GM23338 (cell line): ENCODE measurements around the gene CYSRT1. TPM values are rescaled to one million over a fixed set of nuclear protein-coding genes. Genes with fewer than 3 reads are reported as not detected.

Experiments used
- ATAC-seq: fragments of 200-7000 bp; cut with Tn5 transposase; 3 replicates; pipeline ENCODE4 v1.9.1; 2020
- DNase-seq: peaks from one replicate; pipeline ENCODE4 v3.0.0-alpha.2; 2015; ENCODE audit warnings: low spot score
- H2AFZ ChIP-seq: fragments of 200-600 bp; sonication (generic); 2 replicates; pipeline ENCODE4 v1.8.0; 2016; ENCODE audit warnings: antibody characterized with exemption, mild to moderate bottlenecking, moderate library complexity
- H3F3A ChIP-seq: fragments of 200-600 bp; sonication (generic); replicated peaks from 2 replicates; pipeline ENCODE4 v1.8.0; 2017; ENCODE audit warnings: antibody characterized with exemption, mixed run types, low read depth
- H3K27ac ChIP-seq: fragments of 200-600 bp; sonication (generic); 2 replicates; pipeline ENCODE4 v1.6.1; 2016; ENCODE audit warnings: low read depth
- H3K27me3 ChIP-seq: fragments of 200-600 bp; sonication (generic); 2 replicates; pipeline ENCODE4 v1.8.0; 2016; ENCODE audit warnings: mild to moderate bottlenecking, mixed run types, moderate library complexity; ENCODE audit not compliant: insufficient read depth
- H3K36me3 ChIP-seq: fragments of 200-600 bp; sonication (generic); 2 replicates; pipeline ENCODE4 v1.8.0; 2016; ENCODE audit warnings: mild to moderate bottlenecking; ENCODE audit not compliant: insufficient read depth
- H3K4me1 ChIP-seq: fragments of 200-600 bp; sonication (generic); 2 replicates; pipeline ENCODE4 v1.8.0; 2016; ENCODE audit warnings: mild to moderate bottlenecking, moderate library complexity; ENCODE audit not compliant: insufficient read depth
- H3K4me2 ChIP-seq: fragments of 200-600 bp; sonication (generic); 2 replicates; pipeline ENCODE4 v1.7.1; 2017; ENCODE audit warnings: mixed run types
- H3K4me3 ChIP-seq: fragments of 200-600 bp; sonication (generic); 2 replicates; pipeline ENCODE4 v1.6.1; 2016; ENCODE audit warnings: mixed run types
- H3K79me2 ChIP-seq: fragments of 200-600 bp; sonication (generic); replicated peaks from 2 replicates; pipeline ENCODE4 v1.8.0; 2017; ENCODE audit warnings: mild to moderate bottlenecking; ENCODE audit not compliant: insufficient read depth
- H3K9me2 ChIP-seq: fragments of 200-600 bp; sonication (generic); 2 replicates; pipeline ENCODE4 v1.8.0; 2017; ENCODE audit not compliant: insufficient read depth
- H4K20me1 ChIP-seq: fragments of 200-600 bp; sonication (generic); replicated peaks from 2 replicates; pipeline ENCODE4 v1.8.0; 2017; ENCODE audit warnings: mild to moderate bottlenecking; ENCODE audit not compliant: insufficient read depth
- H3K27ac Mint-ChIP-seq: 2 replicates; pipeline ENCODE4 v1.8.0; 2020; ENCODE audit warnings: inconsistent platforms, mild to moderate bottlenecking, moderate library complexity, mixed read lengths
- H3K27me3 Mint-ChIP-seq: 3 replicates; pipeline ENCODE4 v1.8.0; 2022; ENCODE audit warnings: low read depth, mild to moderate bottlenecking, moderate library complexity, mixed read lengths, inconsistent platforms; ENCODE audit not compliant: insufficient read depth, poor library complexity
- H3K36me3 Mint-ChIP-seq: 3 replicates; pipeline ENCODE4 v1.8.0; 2021; ENCODE audit warnings: low read depth, mild to moderate bottlenecking, inconsistent platforms, moderate library complexity, mixed read lengths
- H3K4me1 Mint-ChIP-seq: 3 replicates; pipeline ENCODE4 v1.8.0; 2020; ENCODE audit warnings: mild to moderate bottlenecking, inconsistent platforms, mixed read lengths
- H3K4me3 Mint-ChIP-seq: 3 replicates; pipeline ENCODE4 v1.8.0; 2021; ENCODE audit warnings: moderate library complexity, mild to moderate bottlenecking, inconsistent platforms, mixed read lengths
- H3K9me3 Mint-ChIP-seq: 3 replicates; pipeline ENCODE4 v1.8.0; 2020; ENCODE audit warnings: moderate library complexity, mild to moderate bottlenecking, inconsistent platforms, mixed read lengths
- CTCF ChIP-seq, 2 experiments: fragments of 200-600 bp in 1 of 2; sonication (generic) in 1 of 2; conservative IDR thresholded peaks; 2 replicates each; pipeline versions ENCODE4 v1.5.1 to v1.6.1; 2016 to 2017; ENCODE audit warnings: antibody characterized with exemption in 2 of 2, low read depth in 2 of 2, mild to moderate bottlenecking in 2 of 2, moderate library complexity in 1 of 2
- EZH2 ChIP-seq: fragments of 200-600 bp; sonication (generic); IDR thresholded peaks from one replicate; pipeline ENCODE4 v1.8.0; 2017; ENCODE audit warnings: antibody characterized with exemption, mild to moderate bottlenecking, low read depth; ENCODE audit not compliant: unreplicated experiment
- EZH2phosphoT487 ChIP-seq: fragments of 200-600 bp; sonication (generic); IDR thresholded peaks from one replicate; pipeline ENCODE4 v1.8.1; 2018; ENCODE audit warnings: antibody characterized with exemption; ENCODE audit not compliant: unreplicated experiment
- POLR2AphosphoS5 ChIP-seq: IDR thresholded peaks from 2 replicates; pipeline ENCODE4 v1.6.1; 2016; ENCODE audit warnings: antibody characterized with exemption, low read depth
- polyA plus RNA-seq: library from polyadenylated mRNA; unstranded; fragments of >200 nt; fragmentation: Nextera tagmentation; extraction: Ambion mirVana; gene quantifications from 2 replicates; pipeline ENCODE4 v1.2.1, GENCODE V29; 2016
- total RNA-seq: library from RNA; depleted of rRNA; stranded (reverse); fragments of >200 nt; shearing (Covaris generic); gene quantifications from 2 replicates; pipeline ENCODE4 v1.2.3, GENCODE V29; 2014

The CYSRT1 gene
- total and polyA plus RNA-seq, 2 experiments from 2014 or later, result 2.0 to 3.2 TPM

- no peak for TF ChIP-seq EZH2
- TF ChIP-seq POLR2AphosphoS5, result peak; percentile 30; the same call in 1 of the 2 replicates
- TF ChIP-seq EZH2phosphoT487, result no peak
- ATAC-seq, result peak; percentile 66
- Histone ChIP-seq H2AFZ (no peak overlapping the region), H3K4me1 (0 out of 2 replicates have a peak, but pooled peaks cover 3% of the 10 kb centered on the region), H3K79me2 (no peaks in the 10 kb centered on the region), H3K36me3 (no peaks in the 10 kb centered on the region), H3K27ac (0 out of 2 replicates have a peak overlapping the region, but pooled peaks have one; percentile 32), H3K9me2 (no peaks in the 10 kb centered on the region), H4K20me1 (no peaks in the 10 kb centered on the region; the same call in 1 of the 2 replicates), H3K4me2 (0 out of 2 replicates have a peak overlapping the region, but pooled peaks have one; percentile 38), H3K27me3 (peaks cover 3% of the 10 kb centered on the region; the same call in 1 of the 2 replicates), H3K4me3 (no peak overlapping the region), H3F3A (0 out of 2 replicates have a peak, but pooled peaks cover 3% of the 10 kb centered on the region)
- Mint-ChIP-seq H3K27me3 (no peaks in the 10 kb centered on the region), H3K4me3 (peak overlapping the region; percentile 39; the same call in 1 of the 3 replicates), H3K36me3 (no peaks in the 10 kb centered on the region; the same call in 1 of the 3 replicates), H3K4me1 (peaks cover 7% of the 10 kb centered on the region; the same call in 2 of the 3 replicates), H3K27ac (no peak overlapping the region), H3K9me3 (no peaks in the 10 kb centered on the region)
- DNase-seq, result peak; percentile 89
These were observed 7.4 kb upstream of the CYSRT1 start for GRCh38 chr9:137217276-137218211.

GRCh38 chr9:137218212-137218753, 6.7 kb upstream of the CYSRT1 start:
- no peak for ATAC-seq
- Histone ChIP-seq H3K79me2 (no peaks in the 10 kb centered on the region), H3F3A (0 out of 2 replicates have a peak, but pooled peaks cover 3% of the 10 kb centered on the region), H3K4me1 (peaks cover 3% of the 10 kb centered on the region; the same call in 1 of the 2 replicates), H3K27ac (no peak overlapping the region), H2AFZ (no peak overlapping the region), H4K20me1 (no peaks in the 10 kb centered on the region; the same call in 1 of the 2 replicates), H3K36me3 (no peaks in the 10 kb centered on the region), H3K27me3 (peaks cover 9% of the 10 kb centered on the region; the same call in 1 of the 2 replicates), H3K9me2 (no peaks in the 10 kb centered on the region), H3K4me2 (no peak overlapping the region), H3K4me3 (no peak overlapping the region)
- TF ChIP-seq EZH2 (no peak), CTCF (conservative IDR thresholded peaks at IDR 0.05; ENCODE audit: low read depth in 2 of 2) (no peak)
- Mint-ChIP-seq H3K4me3 (no peak overlapping the region), H3K27ac (no peak overlapping the region; the same call in 1 of the 2 replicates), H3K9me3 (no peaks in the 10 kb centered on the region), H3K4me1 (peaks cover 7% of the 10 kb centered on the region; the same call in 2 of the 3 replicates), H3K27me3 (no peaks in the 10 kb centered on the region), H3K36me3 (no peaks in the 10 kb centered on the region; the same call in 2 of the 3 replicates)
- DNase-seq, result no peak
